GM13976 (cell line): ENCODE results near the gene ANLN.

ENCODE experiments used
- DNase-seq: peaks from one replicate; pipeline ENCODE4 v3.0.0; 2012; ENCODE audit warnings: low spot score
- in situ Hi-C: fragments of 300-500 bp; cut with MboI; formaldehyde crosslinking; loops from one replicate; pipeline ENCODE4 v1.12.0; 2022; ENCODE audit warnings: low sequenced_read_pairs, mixed read lengths, inconsistent platforms; ENCODE audit not compliant: unreplicated experiment
- TF ChIP-seq, protein P1 (sequence below): IDR thresholded peaks from 2 replicates; pipeline ENCODE4 v1.5.1; 2012; ENCODE audit warnings: borderline replicate concordance, mild to moderate bottlenecking; ENCODE audit not compliant: insufficient read depth; ENCODE audit errors: extremely low read depth, missing control alignments, control extremely low read depth

Gene ANLN

GRCh38 chr7:36363515-36363914 is 26.1 kb upstream of the ANLN start:
- TF ChIP-seq, protein P1, sequence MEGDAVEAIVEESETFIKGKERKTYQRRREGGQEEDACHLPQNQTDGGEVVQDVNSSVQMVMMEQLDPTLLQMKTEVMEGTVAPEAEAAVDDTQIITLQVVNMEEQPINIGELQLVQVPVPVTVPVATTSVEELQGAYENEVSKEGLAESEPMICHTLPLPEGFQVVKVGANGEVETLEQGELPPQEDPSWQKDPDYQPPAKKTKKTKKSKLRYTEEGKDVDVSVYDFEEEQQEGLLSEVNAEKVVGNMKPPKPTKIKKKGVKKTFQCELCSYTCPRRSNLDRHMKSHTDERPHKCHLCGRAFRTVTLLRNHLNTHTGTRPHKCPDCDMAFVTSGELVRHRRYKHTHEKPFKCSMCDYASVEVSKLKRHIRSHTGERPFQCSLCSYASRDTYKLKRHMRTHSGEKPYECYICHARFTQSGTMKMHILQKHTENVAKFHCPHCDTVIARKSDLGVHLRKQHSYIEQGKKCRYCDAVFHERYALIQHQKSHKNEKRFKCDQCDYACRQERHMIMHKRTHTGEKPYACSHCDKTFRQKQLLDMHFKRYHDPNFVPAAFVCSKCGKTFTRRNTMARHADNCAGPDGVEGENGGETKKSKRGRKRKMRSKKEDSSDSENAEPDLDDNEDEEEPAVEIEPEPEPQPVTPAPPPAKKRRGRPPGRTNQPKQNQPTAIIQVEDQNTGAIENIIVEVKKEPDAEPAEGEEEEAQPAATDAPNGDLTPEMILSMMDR = no peak
- no peak for DNase-seq
- in situ Hi-C loops = no loop called here

GRCh38 chr7:36366005-36366717 is 23.5 kb upstream of the ANLN start:
- DNase-seq = no peak
- in situ Hi-C loops = no loop called here
- TF ChIP-seq, protein P1 = no peak

- DNase-seq = peak; percentile 96
- in situ Hi-C loops = no loop called here
- TF ChIP-seq, protein P1 = peak; percentile 98
Observed at GRCh38 chr7:36366718-36367560, 22.7 kb upstream of the ANLN start.

- DNase-seq = no peak
- TF ChIP-seq, protein P1 = no peak
- in situ Hi-C loops = no loop called here
Observed at GRCh38 chr7:36367561-36368077, 22.0 kb upstream of the ANLN start.

DNA sequence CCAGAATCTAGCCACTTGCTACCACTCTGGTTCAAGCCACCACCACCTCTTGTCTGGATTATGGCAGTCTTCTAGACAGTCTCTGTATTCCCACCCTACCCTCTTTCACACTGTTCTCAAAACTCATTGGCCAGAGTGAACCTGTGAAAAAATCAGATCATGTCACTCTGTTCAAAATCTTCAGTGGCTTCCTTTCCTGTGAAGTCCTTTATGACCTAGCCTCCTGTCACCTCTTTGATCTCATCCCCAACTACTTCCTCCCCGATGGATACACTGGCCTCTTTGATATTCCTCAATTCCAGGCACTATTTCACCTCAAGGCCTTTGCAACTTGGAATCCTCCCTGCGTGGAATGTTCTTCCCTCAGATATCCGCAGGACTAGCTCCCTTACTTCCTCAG is 21.2 kb upstream of the ANLN start:
- no peak for DNase-seq
- TF ChIP-seq, protein P1 = no peak
- in situ Hi-C loops = no loop called here

DNA sequence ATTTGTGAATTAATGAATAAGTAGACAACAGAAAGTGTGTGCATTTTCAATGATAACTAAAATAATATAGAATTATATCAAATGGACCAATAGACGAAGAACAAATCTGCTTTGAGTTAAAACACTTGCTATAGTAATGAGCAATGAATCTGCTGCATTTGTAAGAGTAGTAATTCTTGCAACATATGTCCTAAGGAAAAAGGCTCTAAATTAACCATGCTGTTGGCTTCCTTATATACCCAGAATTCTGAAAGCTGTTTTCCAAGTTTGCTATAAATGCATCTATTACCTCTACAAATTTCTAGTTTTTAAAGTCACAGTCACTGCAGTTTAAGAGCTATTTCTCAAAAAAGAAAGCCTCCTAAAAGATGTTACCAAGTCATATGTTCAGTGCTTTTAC is 20.5 kb upstream of the ANLN start:
- TF ChIP-seq, protein P1 = no peak
- in situ Hi-C loops = no loop called here
- no peak for DNase-seq
